Measurements from ENCODE around the gene SYTL3. TPM values are rescaled to one million over a fixed set of nuclear protein-coding genes. Genes with fewer than 3 reads are reported as not detected.

SYTL3 gene
- polyA plus RNA-seq, 1 of the 3 experiments (the other 2 are of a cell fraction): 2.3 TPM

DNA sequence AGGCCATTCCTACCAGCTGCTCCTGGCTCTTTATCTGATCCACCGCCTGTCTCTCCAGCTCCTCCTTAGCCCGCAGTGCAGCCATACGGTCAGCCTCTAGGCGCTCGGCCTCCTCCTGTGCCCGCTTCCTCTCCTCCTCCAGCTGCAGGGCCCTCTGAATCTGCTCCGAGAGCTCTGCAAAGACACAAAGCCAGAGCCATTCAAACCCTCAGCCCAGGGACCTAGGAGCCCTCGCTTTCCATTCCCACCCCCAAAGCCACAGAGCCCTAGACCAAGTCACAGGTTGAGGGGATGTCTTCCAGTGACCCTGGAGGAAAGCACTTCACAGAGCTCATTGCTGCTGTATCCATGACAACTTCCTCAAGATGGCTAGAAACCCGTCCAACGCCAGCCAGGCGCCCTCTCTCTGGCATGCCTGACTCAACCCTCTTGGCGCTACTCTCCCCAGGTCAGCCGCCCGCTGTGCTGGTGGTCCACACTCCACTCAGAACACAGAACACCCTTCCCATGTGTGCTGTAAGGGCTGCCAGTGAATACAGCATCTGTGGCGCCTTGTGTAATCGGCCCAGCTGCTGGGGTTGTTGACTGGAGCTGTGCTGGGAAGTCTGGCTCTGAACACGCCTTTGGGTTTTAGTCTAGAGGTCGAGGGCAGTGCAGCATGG lies 120.0 kb downstream of the SYTL3 start:
- H3K4me1 ChIP-seq (ENCODE audit: control insufficient read depth in 1 of 2, insufficient read depth in 2 of 2, low read depth in 1 of 2, low read length in 1 of 2): peaks cover 0 to 10% of the 10 kb centered on the region in 2 experiments; a peak in 1 of 4 replicates
- DNase-seq: no peak

More for the DNA sequence above, 120.0 kb downstream of the SYTL3 start:
- H3K9ac ChIP-seq: no peak overlapping the region
- H3K27me3 ChIP-seq (ENCODE audit: insufficient read depth): no peaks in the 10 kb centered on the region
- H2AFZ ChIP-seq (ENCODE audit: low read depth): no peak overlapping the region
- no peak for TF ChIP-seq GATA2 (CRISPR knock-in tag; IDR thresholded peaks at IDR 0.05)
- TF ChIP-seq RCOR1 (IDR thresholded peaks at IDR 0.05; ENCODE audit: low read length): no peak
- no peak for TF ChIP-seq ZBTB33 (IDR thresholded peaks at IDR 0.05; ENCODE audit: borderline replicate concordance, low read depth)
- TF ChIP-seq FOSL2 (IDR thresholded peaks at IDR 0.05; ENCODE audit: borderline replicate concordance, low read depth): no peak
- no peak for TF ChIP-seq GABPA (IDR thresholded peaks at IDR 0.05; ENCODE audit: low read depth)
- no peak for TF ChIP-seq TAF1 (IDR thresholded peaks at IDR 0.05; ENCODE audit: borderline replicate concordance, low read depth, low read length)
- TF ChIP-seq, protein P1, sequence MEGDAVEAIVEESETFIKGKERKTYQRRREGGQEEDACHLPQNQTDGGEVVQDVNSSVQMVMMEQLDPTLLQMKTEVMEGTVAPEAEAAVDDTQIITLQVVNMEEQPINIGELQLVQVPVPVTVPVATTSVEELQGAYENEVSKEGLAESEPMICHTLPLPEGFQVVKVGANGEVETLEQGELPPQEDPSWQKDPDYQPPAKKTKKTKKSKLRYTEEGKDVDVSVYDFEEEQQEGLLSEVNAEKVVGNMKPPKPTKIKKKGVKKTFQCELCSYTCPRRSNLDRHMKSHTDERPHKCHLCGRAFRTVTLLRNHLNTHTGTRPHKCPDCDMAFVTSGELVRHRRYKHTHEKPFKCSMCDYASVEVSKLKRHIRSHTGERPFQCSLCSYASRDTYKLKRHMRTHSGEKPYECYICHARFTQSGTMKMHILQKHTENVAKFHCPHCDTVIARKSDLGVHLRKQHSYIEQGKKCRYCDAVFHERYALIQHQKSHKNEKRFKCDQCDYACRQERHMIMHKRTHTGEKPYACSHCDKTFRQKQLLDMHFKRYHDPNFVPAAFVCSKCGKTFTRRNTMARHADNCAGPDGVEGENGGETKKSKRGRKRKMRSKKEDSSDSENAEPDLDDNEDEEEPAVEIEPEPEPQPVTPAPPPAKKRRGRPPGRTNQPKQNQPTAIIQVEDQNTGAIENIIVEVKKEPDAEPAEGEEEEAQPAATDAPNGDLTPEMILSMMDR (IDR thresholded peaks at IDR 0.05): no peak
- TF ChIP-seq, protein P2, sequence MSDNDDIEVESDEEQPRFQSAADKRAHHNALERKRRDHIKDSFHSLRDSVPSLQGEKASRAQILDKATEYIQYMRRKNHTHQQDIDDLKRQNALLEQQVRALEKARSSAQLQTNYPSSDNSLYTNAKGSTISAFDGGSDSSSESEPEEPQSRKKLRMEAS (IDR thresholded peaks at IDR 0.05; ENCODE audit: low read depth): no peak
- TF ChIP-seq NFIC (IDR thresholded peaks at IDR 0.05; ENCODE audit: borderline replicate concordance): no peak
- no peak overlapping the region for H3K27ac ChIP-seq (ENCODE audit: low read depth in 2 of 2, low read length in 1 of 2)
- peaks cover 27 to 77% of the 10 kb centered on the region in 2 experiments for H3K36me3 ChIP-seq (replicated peaks in 1 of 2; ENCODE audit: control insufficient read depth in 1 of 2, insufficient read depth in 2 of 2, low read length in 1 of 2)
- no peak overlapping the region for H3K4me3 ChIP-seq (ENCODE audit: low read depth in 2 of 2, low read length in 1 of 2)
- H3K79me2 ChIP-seq (ENCODE audit: insufficient read depth): peaks cover 3% of the 10 kb centered on the region; the same call in 1 of the 2 replicates
- ChIA-PET POLR2A (no interaction called here), CTCF (interaction anchor here (1.2 to 1.6 kb wide), 2 partner anchors 11 to 18 kb away, joined by 3 to 6 read pairs; no protein-coding TSS in a partner anchor)
- no peak overlapping the region for H3K4me2 ChIP-seq
- no peaks in the 10 kb centered on the region for H3F3A ChIP-seq (replicated peaks; ENCODE audit: insufficient read depth)
- H3K9me3 ChIP-seq: no peaks in the 10 kb centered on the region
- H3K9me2 ChIP-seq: no peaks in the 10 kb centered on the region
- 97% methylated on average over 12 of the region's 18 CpGs for WGBS (ENCODE audit: low lambda C conversion rate)
- no peaks in the 10 kb centered on the region for H4K20me1 ChIP-seq (ENCODE audit: insufficient read depth)
